Sigmoid colon (tissue), 4 donors: ENCODE measurements around the gene SLC22A3.

ENCODE experiments used
- POLR2A ChIP-seq, 2 donors: fragments of 450-650 bp; IDR thresholded peaks; one replicate each; pipeline ENCODE4 v1.6.1; 2016; ENCODE audit warnings: antibody characterized with exemption in 2 of 2, mild to moderate bottlenecking in 2 of 2, moderate library complexity in 2 of 2
- POLR2AphosphoS5 ChIP-seq, 4 donors: sonication (generic); formaldehyde crosslinking; IDR thresholded peaks; one replicate each; pipeline ENCODE4 v1.6.1; 2017; ENCODE audit warnings: antibody characterized with exemption in 4 of 4

DNA sequence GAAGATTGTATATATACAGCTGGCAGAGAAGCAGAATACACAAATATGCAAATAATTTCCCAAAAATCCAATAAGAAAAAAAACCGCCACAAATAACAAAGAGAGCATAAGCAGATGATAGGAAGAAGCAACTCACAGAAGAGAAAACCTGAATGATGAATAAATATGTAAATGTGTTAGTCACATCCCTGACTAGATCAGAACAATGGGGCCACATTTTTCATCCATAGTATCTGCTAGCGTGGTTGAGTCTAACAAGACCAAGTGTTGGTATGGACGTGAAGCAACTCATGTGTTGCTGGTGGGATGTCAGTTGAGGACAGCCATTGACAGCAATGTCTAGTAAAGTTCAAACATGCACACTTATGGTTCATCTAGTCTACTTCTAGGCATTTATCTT is 3.9 kb upstream of the SLC22A3 start:
- TF ChIP-seq POLR2A (IDR thresholded peaks at IDR 0.05): no peak
- TF ChIP-seq POLR2AphosphoS5 (IDR thresholded peaks at IDR 0.05): no peak
